ENCODE measurements around the gene SEMA5B.

GRCh38 chr3:123012652-123013051 lies 14.9 kb downstream of the SEMA5B start:
- TF ChIP-seq CTCF (optimal IDR thresholded peaks at IDR 0.05 in 1 of 3, IDR thresholded peaks at IDR 0.05 in 1 of 3, conservative IDR thresholded peaks at IDR 0.05 in 1 of 3; ENCODE audit: extremely low read depth in 1 of 3, insufficient read depth in 2 of 3, low read length in 3 of 3) (no peak), EZH2 (IDR thresholded peaks at IDR 0.05; ENCODE audit: low read length) (no peak)
